HCT116 (cell line): ENCODE results near the gene ZNF331. TPM values are rescaled to one million over a fixed set of nuclear protein-coding genes. Genes with fewer than 3 reads are reported as not detected.

Experiments
- ATAC-seq: fragments of 200-7000 bp; cut with Tn5 transposase; 2 replicates; pipeline ENCODE4 v1.9.1; 2020; ENCODE audit warnings: mild to moderate bottlenecking, moderate library complexity
- BruUV-seq: library from RNA; stranded (reverse); fragments of 400-500 nt; replicated peaks from 2 replicates; lab custom pipeline; 2021; lab: Mats Ljungman, UMichigan
- CTCF ChIA-PET: fragments of 300-600 bp; sonication (Branson Sonifier 250); formaldehyde crosslinking; loops from one replicate; lab custom pipeline; 2021; ENCODE audit warnings: antibody characterized with exemption; lab: Charles Lee
- POLR2A ChIA-PET: fragments of 300-600, 350-600 bp; sonication (Branson Sonifier 250); formaldehyde crosslinking; loops from one replicate; lab custom pipeline; 2021; ENCODE audit warnings: antibody characterized with exemption; lab: Charles Lee
- RAD21 ChIA-PET, 2 experiments: fragments of 300-600 bp; sonication (Branson Sonifier 250); formaldehyde crosslinking; loops; one replicate each; lab custom pipeline; 2023; ENCODE audit warnings: low total read pairs in 2 of 2; ENCODE audit not compliant: uncharacterized antibody in 2 of 2, unreplicated experiment in 2 of 2, low non-redundant PET in 1 of 2; lab: Charles Lee
- DNase-seq: peaks from one replicate; pipeline ENCODE4 v3.0.0-alpha.2; 2010; ENCODE audit warnings: low read depth, low spot score
- H2AFZ ChIP-seq: fragments of 200-600 bp; shearing (Covaris generic), sonication (generic); 2 replicates; pipeline ENCODE4 v1.6.1; 2017; ENCODE audit warnings: low read depth, mixed run types, mixed read lengths, antibody characterized with exemption, low read length; ENCODE audit not compliant: poor library complexity, severe bottlenecking
- H3K27ac ChIP-seq: 2 replicates; pipeline ENCODE4 v1.5.1; 2012; ENCODE audit warnings: low read depth, low read length
- H3K27me3 ChIP-seq: fragments of 200-600 bp; sonication (generic); 2 replicates; pipeline ENCODE4 v1.6.1; 2016; ENCODE audit warnings: mixed run types, low read length, mixed read lengths; ENCODE audit not compliant: insufficient read depth
- H3K36me3 ChIP-seq, 2 experiments: fragments of 200-500 bp in 1 of 2; fragments of 200-600 bp in 1 of 2; sonication (Bioruptor generic) in 1 of 2; sonication (generic) in 1 of 2; 2 replicates each; pipeline versions ENCODE4 v1.5.1 to v1.6.1; 2014 to 2016; ENCODE audit warnings: low read length in 2 of 2, inconsistent platforms in 1 of 2, mixed read lengths in 1 of 2, mixed run types in 1 of 2; ENCODE audit not compliant: insufficient read depth in 2 of 2, control insufficient read depth in 1 of 2
- H3K4me1 ChIP-seq, 2 experiments: fragments of 200-600 bp in 1 of 2; sonication (generic) in 1 of 2; 2 replicates each; pipeline versions ENCODE4 v1.5.1 to v1.6.1; 2012 to 2017; ENCODE audit warnings: low read length in 2 of 2, inconsistent platforms in 1 of 2, mild to moderate bottlenecking in 1 of 2, mixed read lengths in 1 of 2, mixed run types in 1 of 2, moderate library complexity in 1 of 2; ENCODE audit not compliant: insufficient read depth in 2 of 2, control insufficient read depth in 1 of 2
- H3K4me2 ChIP-seq: fragments of 200-600 bp; sonication (generic); 2 replicates; pipeline ENCODE4 v1.6.1; 2017; ENCODE audit warnings: mixed run types, low read length, mixed read lengths
- H3K4me3 ChIP-seq, 2 experiments: fragments of 200-600 bp in 1 of 2; sonication (generic) in 1 of 2; replicated peaks in 1 of 2; 2 replicates each; pipeline ENCODE4 v1.5.1; 2011 to 2016; ENCODE audit warnings: low read length in 2 of 2, control low read depth in 1 of 2, low read depth in 1 of 2, mild to moderate bottlenecking in 1 of 2, mixed read lengths in 1 of 2, mixed run types in 1 of 2
- H3K79me2 ChIP-seq: fragments of 200-600 bp; sonication (generic); 2 replicates; pipeline ENCODE4 v1.6.1; 2017; ENCODE audit warnings: mild to moderate bottlenecking, mixed run types, low read length, moderate library complexity, mixed read lengths; ENCODE audit not compliant: insufficient read depth
- H3K9ac ChIP-seq: fragments of 200-600 bp; sonication (generic); 2 replicates; pipeline ENCODE4 v1.6.1; 2016; ENCODE audit warnings: low read length, mixed read lengths
- H3K9me2 ChIP-seq: fragments of 200-600 bp; sonication (generic), shearing (Covaris generic); 2 replicates; pipeline ENCODE4 v1.6.1; 2017; ENCODE audit warnings: mixed run types, mild to moderate bottlenecking, moderate library complexity; ENCODE audit not compliant: insufficient read depth
- H3K9me3 ChIP-seq, 2 experiments: fragments of 200-500 bp in 1 of 2; fragments of 200-600 bp in 1 of 2; sonication (Bioruptor generic) in 1 of 2; sonication (generic) in 1 of 2; 2 replicates each; pipeline ENCODE4 v1.6.1; 2014 to 2017; ENCODE audit warnings: low read length in 2 of 2, mixed read lengths in 2 of 2, inconsistent platforms in 1 of 2, low read depth in 1 of 2, mild to moderate bottlenecking in 1 of 2, mixed run types in 1 of 2, moderate library complexity in 1 of 2; ENCODE audit not compliant: control insufficient read depth in 1 of 2, insufficient read depth in 1 of 2
- H4K20me1 ChIP-seq: fragments of 200-600 bp; sonication (generic), shearing (Covaris generic); 2 replicates; pipeline ENCODE4 v1.6.1; 2017; ENCODE audit warnings: mixed run types, mild to moderate bottlenecking, moderate library complexity; ENCODE audit not compliant: insufficient read depth
- ATF3 ChIP-seq: IDR thresholded peaks from 2 replicates; pipeline ENCODE4 v1.6.1; 2012
- CBX3 ChIP-seq: IDR thresholded peaks from 2 replicates; pipeline ENCODE4 v1.6.1; 2012; ENCODE audit warnings: low read depth
- CEBPB ChIP-seq: IDR thresholded peaks from 2 replicates; pipeline ENCODE4 v1.6.1; 2012; ENCODE audit warnings: low read depth
- CTCF ChIP-seq, 3 experiments: fragments of 200-600 bp in 1 of 3; sonication (generic) in 1 of 3; IDR thresholded peaks in 2 of 3; conservative IDR thresholded peaks in 1 of 3; 2 replicates each; pipeline ENCODE4 v1.5.1; 2012 to 2017; ENCODE audit warnings: low read depth in 2 of 3, low read length in 2 of 3, antibody characterized with exemption in 1 of 3, borderline replicate concordance in 1 of 3, control low read depth in 1 of 3, mild to moderate bottlenecking in 1 of 3, mixed read lengths in 1 of 3, mixed run types in 1 of 3, moderate library complexity in 1 of 3; ENCODE audit not compliant: insufficient read depth in 1 of 3
- EGR1 ChIP-seq: IDR thresholded peaks from 2 replicates; pipeline ENCODE4 v1.6.1; 2012; ENCODE audit warnings: low read depth
- ELF1 ChIP-seq: IDR thresholded peaks from 2 replicates; pipeline ENCODE4 v1.6.1; 2012; ENCODE audit warnings: low read depth, borderline replicate concordance
- EZH2 ChIP-seq: fragments of 200-600 bp; sonication (generic); IDR thresholded peaks from 2 replicates; pipeline ENCODE4 v1.6.1; 2017; ENCODE audit warnings: antibody characterized with exemption, mixed run types
- EZH2phosphoT487 ChIP-seq: fragments of 200-600 bp; IDR thresholded peaks from 2 replicates; pipeline ENCODE4 v1.6.1; 2018; ENCODE audit warnings: antibody characterized with exemption, borderline replicate concordance
- FOSL1 ChIP-seq: IDR thresholded peaks from 2 replicates; pipeline ENCODE4 v1.6.1; 2012; ENCODE audit warnings: low read depth
- JUND ChIP-seq: IDR thresholded peaks from 2 replicates; pipeline ENCODE4 v1.6.1; 2012
- POLR2A ChIP-seq: IDR thresholded peaks from 2 replicates; pipeline ENCODE4 v1.7.0; 2011; ENCODE audit warnings: borderline replicate concordance; ENCODE audit not compliant: insufficient read depth, insufficient read length; ENCODE audit errors: extremely low read depth
- POLR2AphosphoS5 ChIP-seq: IDR thresholded peaks from 2 replicates; pipeline ENCODE4 v1.6.1; 2011; ENCODE audit warnings: mild to moderate bottlenecking, low read depth, low read length, moderate library complexity
- RAD21 ChIP-seq: IDR thresholded peaks from 2 replicates; pipeline ENCODE4 v1.6.1; 2012; ENCODE audit warnings: low read depth, mild to moderate bottlenecking
- SIN3A ChIP-seq: IDR thresholded peaks from 2 replicates; pipeline ENCODE4 v1.6.1; 2012; ENCODE audit warnings: low read depth
- SP1 ChIP-seq: IDR thresholded peaks from 2 replicates; pipeline ENCODE4 v1.6.1; 2012; ENCODE audit warnings: low read depth
- SRF ChIP-seq: IDR thresholded peaks from 2 replicates; pipeline ENCODE4 v1.6.1; 2012; ENCODE audit warnings: low read depth
- YY1 ChIP-seq: IDR thresholded peaks from 2 replicates; pipeline ENCODE4 v1.6.1; 2011; ENCODE audit warnings: low read length, low read depth, moderate library complexity, mild to moderate bottlenecking; ENCODE audit not compliant: insufficient replicate concordance; ENCODE audit errors: extremely low read depth
- ZBTB33 ChIP-seq: IDR thresholded peaks from 2 replicates; pipeline ENCODE4 v1.6.1; 2011; ENCODE audit warnings: mild to moderate bottlenecking, low read length, moderate library complexity; ENCODE audit not compliant: insufficient replicate concordance; ENCODE audit errors: extremely low read depth
- ZFX ChIP-seq: fragments of 450-650 bp; IDR thresholded peaks from 2 replicates; pipeline ENCODE4 v1.6.1; 2017
- intact Hi-C: fragments of 100-400 bp; cut with micrococcal nuclease; formaldehyde crosslinking; loops from 2 replicates; pipeline ENCODE4 v1.10.0; 2022
- total RNA-seq: library from RNA; stranded (reverse); gene quantifications from one replicate; pipeline ENCODE4 v1.2.1, GENCODE V29; 2021; ENCODE audit not compliant: unreplicated experiment
- TF ChIP-seq, protein P1 (sequence below): IDR thresholded peaks from 2 replicates; pipeline ENCODE4 v1.6.1; 2012; ENCODE audit warnings: low read depth

ZNF331 gene
- total RNA-seq, 1 experiment from 2014 or later: 0.59 TPM

- Histone ChIP-seq H4K20me1 (no peaks in the 10 kb centered on the region), H3K4me1 (no peaks in the 10 kb centered on the region), H3K9me3 (peaks cover 0 to 9% of the 10 kb centered on the region in 2 experiments; a peak in 2 of 4 replicates), H2AFZ (no peak overlapping the region), H3K9me2 (no peaks in the 10 kb centered on the region), H3K79me2 (no peaks in the 10 kb centered on the region), H3K4me3 (no peak overlapping the region), H3K4me2 (no peak overlapping the region), H3K27me3 (no peaks in the 10 kb centered on the region), H3K9ac (no peak overlapping the region), H3K36me3 (no peaks in the 10 kb centered on the region), H3K27ac (no peak overlapping the region)
- TF ChIP-seq EZH2phosphoT487: no peak
- no peak for TF ChIP-seq CBX3
- no peak for TF ChIP-seq POLR2AphosphoS5
- TF ChIP-seq SP1: no peak
- no peak for TF ChIP-seq ZFX
- no peak for TF ChIP-seq CEBPB
- no peak for TF ChIP-seq SIN3A
- TF ChIP-seq ZBTB33: no peak
- TF ChIP-seq EZH2: no peak
- no peak for TF ChIP-seq ELF1
- no peak for TF ChIP-seq SRF
- TF ChIP-seq FOSL1: no peak
- no peak for TF ChIP-seq YY1
- no peak for TF ChIP-seq POLR2A
- TF ChIP-seq JUND: no peak
- TF ChIP-seq RAD21: no peak
- TF ChIP-seq, protein P1, sequence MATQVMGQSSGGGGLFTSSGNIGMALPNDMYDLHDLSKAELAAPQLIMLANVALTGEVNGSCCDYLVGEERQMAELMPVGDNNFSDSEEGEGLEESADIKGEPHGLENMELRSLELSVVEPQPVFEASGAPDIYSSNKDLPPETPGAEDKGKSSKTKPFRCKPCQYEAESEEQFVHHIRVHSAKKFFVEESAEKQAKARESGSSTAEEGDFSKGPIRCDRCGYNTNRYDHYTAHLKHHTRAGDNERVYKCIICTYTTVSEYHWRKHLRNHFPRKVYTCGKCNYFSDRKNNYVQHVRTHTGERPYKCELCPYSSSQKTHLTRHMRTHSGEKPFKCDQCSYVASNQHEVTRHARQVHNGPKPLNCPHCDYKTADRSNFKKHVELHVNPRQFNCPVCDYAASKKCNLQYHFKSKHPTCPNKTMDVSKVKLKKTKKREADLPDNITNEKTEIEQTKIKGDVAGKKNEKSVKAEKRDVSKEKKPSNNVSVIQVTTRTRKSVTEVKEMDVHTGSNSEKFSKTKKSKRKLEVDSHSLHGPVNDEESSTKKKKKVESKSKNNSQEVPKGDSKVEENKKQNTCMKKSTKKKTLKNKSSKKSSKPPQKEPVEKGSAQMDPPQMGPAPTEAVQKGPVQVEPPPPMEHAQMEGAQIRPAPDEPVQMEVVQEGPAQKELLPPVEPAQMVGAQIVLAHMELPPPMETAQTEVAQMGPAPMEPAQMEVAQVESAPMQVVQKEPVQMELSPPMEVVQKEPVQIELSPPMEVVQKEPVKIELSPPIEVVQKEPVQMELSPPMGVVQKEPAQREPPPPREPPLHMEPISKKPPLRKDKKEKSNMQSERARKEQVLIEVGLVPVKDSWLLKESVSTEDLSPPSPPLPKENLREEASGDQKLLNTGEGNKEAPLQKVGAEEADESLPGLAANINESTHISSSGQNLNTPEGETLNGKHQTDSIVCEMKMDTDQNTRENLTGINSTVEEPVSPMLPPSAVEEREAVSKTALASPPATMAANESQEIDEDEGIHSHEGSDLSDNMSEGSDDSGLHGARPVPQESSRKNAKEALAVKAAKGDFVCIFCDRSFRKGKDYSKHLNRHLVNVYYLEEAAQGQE: no peak
- TF ChIP-seq ATF3: no peak
- TF ChIP-seq EGR1: no peak
- no peak for TF ChIP-seq CTCF (IDR thresholded peaks at IDR 0.05 in 2 of 3, conservative IDR thresholded peaks at IDR 0.05 in 1 of 3; ENCODE audit: borderline replicate concordance in 1 of 3, insufficient read depth in 1 of 3, low read depth in 2 of 3, low read length in 2 of 3)
- ChIA-PET RAD21 (no interaction called here), POLR2A (no interaction called here), CTCF (no interaction called here)
- ATAC-seq: no peak
- no peak for DNase-seq
- BruUV-seq: no TSS peak
- intact Hi-C loops: no loop called here
These were observed 84.2 kb downstream of the ZNF331 start for GRCh38 chr19:53621885-53622740.
